Natural killer cell (primary cell): ENCODE data around the gene TOMM40. TPM values are rescaled to one million over a fixed set of nuclear protein-coding genes. Genes with fewer than 3 reads are reported as not detected.
"Not testable (repeated sequence)": the region's sequence is repeated elsewhere in the genome, so short reads cannot be mapped to it uniquely, and the experiment has no call there.

Experiments
- ATAC-seq, 3 donors: fragments of 150-1000 bp in 2 of 3; fragments of 200-7000 bp in 1 of 3; cut with Tn5 transposase; 1 replicate in 1 of 3; 2 replicates in 2 of 3; pipeline ENCODE4 v1.10.0; 2021; ENCODE audit warnings: mild to moderate bottlenecking in 2 of 3, moderate library complexity in 2 of 3
- DNase-seq, 2 donors: peaks; one replicate each; pipeline versions ENCODE4 v3.0.0 to v3.0.0-alpha.2; 2013 to 2021; ENCODE audit warnings: mixed read lengths in 1 of 2
- H3K27ac ChIP-seq: one replicate; pipeline ENCODE4 v1.5.1; 2013; ENCODE audit warnings: mild to moderate bottlenecking, low read length
- H3K27me3 ChIP-seq: one replicate; pipeline ENCODE4 v1.6.1; 2013; ENCODE audit warnings: low read length; ENCODE audit not compliant: control insufficient read depth, insufficient read depth
- H3K36me3 ChIP-seq: one replicate; pipeline ENCODE4 v1.6.1; 2013; ENCODE audit warnings: low read length; ENCODE audit not compliant: control insufficient read depth, insufficient read depth
- H3K4me1 ChIP-seq: one replicate; pipeline ENCODE4 v1.6.1; 2013; ENCODE audit warnings: low read length; ENCODE audit not compliant: control insufficient read depth, insufficient read depth
- H3K4me3 ChIP-seq: one replicate; pipeline ENCODE4 v1.5.1; 2013; ENCODE audit warnings: low read length
- H3K9me3 ChIP-seq: one replicate; pipeline ENCODE4 v1.6.1; 2013; ENCODE audit warnings: low read length; ENCODE audit not compliant: control insufficient read depth, insufficient read depth
- H3K27ac Mint-ChIP-seq, 2 donors: one replicate each; pipeline ENCODE4 v1.8.0; 2022; ENCODE audit warnings: mild to moderate bottlenecking in 2 of 2, mixed read lengths in 2 of 2, moderate library complexity in 1 of 2
- H3K27me3 Mint-ChIP-seq, 2 donors: one replicate each; pipeline ENCODE4 v1.8.0; 2022; ENCODE audit warnings: low read depth in 2 of 2, mixed read lengths in 2 of 2
- H3K36me3 Mint-ChIP-seq: one replicate; pipeline ENCODE4 v1.8.0; 2022; ENCODE audit warnings: mixed read lengths
- H3K4me1 Mint-ChIP-seq, 2 donors: one replicate each; pipeline ENCODE4 v1.8.0; 2022; ENCODE audit warnings: mixed read lengths in 2 of 2
- H3K4me3 Mint-ChIP-seq: one replicate; pipeline ENCODE4 v1.8.0; 2022; ENCODE audit warnings: mild to moderate bottlenecking, moderate library complexity, mixed read lengths
- H3K9me3 Mint-ChIP-seq, 2 donors: one replicate each; pipeline ENCODE4 v1.8.0; 2022; ENCODE audit warnings: mixed read lengths in 2 of 2
- WGBS: methylation state at CpG from one replicate; pipeline ENCODE4 v1.1.7; 2013; ENCODE audit warnings: missing lambda C conversion rate; ENCODE audit not compliant: insufficient coverage; 5-methylcytosine and 5-hydroxymethylcytosine counted together
- intact Hi-C: fragments of 100-400 bp; cut with micrococcal nuclease; formaldehyde crosslinking; loops from one replicate; pipeline ENCODE4 v1.14.2; 2022
- total RNA-seq, 4 donors: library from RNA; stranded (reverse); fragments of 120-200 nt in 1 of 4; gene quantifications; one replicate each; pipeline versions ENCODE4 v1.2.3 to v1.2.4, GENCODE V29; 2013 to 2022
- TF ChIP-seq, protein P1 (sequence below): fragments of 200-600 bp; IDR thresholded peaks from one replicate; pipeline ENCODE4 v1.8.0; 2022; ENCODE audit warnings: antibody characterized with exemption

The TOMM40 gene
- total RNA-seq, 3 donors from 2014 or later (not counting 1 experiment from before 2014, with no cell fraction given): 22.4 to 29.1 (median 23.5) TPM

DNA sequence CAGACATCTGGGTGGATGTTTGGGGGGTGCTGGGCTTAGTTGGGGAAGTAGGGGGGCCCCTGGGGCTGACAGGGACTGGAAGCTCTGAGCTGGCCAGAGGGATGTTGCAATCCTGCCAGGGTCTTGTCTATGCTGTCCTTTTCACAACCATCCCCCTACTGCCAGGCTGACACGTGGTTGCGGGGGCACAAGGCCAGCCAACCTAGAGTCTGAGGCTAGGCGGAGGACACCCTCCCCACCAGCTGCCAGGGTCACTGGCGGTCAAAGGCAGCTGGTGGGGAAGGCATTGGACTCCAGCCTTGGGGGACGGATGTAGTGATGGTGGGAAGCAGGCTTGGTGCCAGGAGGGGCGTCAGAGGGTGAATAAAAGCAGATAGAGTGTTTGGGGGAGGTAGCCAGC lies 21.8 kb downstream of the TOMM40 start:
- H3K36me3 Mint-ChIP-seq: no peaks in the 10 kb centered on the region
- peaks cover 5 to 11% of the 10 kb centered on the region in 2 donors for H3K4me1 Mint-ChIP-seq
- WGBS: 44% methylated on average over 4 of the region's 6 CpGs
- Histone ChIP-seq H3K27me3 (peaks cover 6% of the 10 kb centered on the region), H3K36me3 (no peaks in the 10 kb centered on the region), H3K27ac (no peak overlapping the region), H3K9me3 (no peaks in the 10 kb centered on the region), H3K4me1 (peaks cover 15% of the 10 kb centered on the region), H3K4me3 (no peak overlapping the region)
- intact Hi-C loops: no loop called here
- H3K9me3 Mint-ChIP-seq: no peaks in the 10 kb centered on the region
- peaks cover 30 to 38% of the 10 kb centered on the region in 2 donors for H3K27me3 Mint-ChIP-seq
- H3K4me3 Mint-ChIP-seq: no peak overlapping the region
- TF ChIP-seq, protein P1, sequence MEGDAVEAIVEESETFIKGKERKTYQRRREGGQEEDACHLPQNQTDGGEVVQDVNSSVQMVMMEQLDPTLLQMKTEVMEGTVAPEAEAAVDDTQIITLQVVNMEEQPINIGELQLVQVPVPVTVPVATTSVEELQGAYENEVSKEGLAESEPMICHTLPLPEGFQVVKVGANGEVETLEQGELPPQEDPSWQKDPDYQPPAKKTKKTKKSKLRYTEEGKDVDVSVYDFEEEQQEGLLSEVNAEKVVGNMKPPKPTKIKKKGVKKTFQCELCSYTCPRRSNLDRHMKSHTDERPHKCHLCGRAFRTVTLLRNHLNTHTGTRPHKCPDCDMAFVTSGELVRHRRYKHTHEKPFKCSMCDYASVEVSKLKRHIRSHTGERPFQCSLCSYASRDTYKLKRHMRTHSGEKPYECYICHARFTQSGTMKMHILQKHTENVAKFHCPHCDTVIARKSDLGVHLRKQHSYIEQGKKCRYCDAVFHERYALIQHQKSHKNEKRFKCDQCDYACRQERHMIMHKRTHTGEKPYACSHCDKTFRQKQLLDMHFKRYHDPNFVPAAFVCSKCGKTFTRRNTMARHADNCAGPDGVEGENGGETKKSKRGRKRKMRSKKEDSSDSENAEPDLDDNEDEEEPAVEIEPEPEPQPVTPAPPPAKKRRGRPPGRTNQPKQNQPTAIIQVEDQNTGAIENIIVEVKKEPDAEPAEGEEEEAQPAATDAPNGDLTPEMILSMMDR: no peak
- no peak for DNase-seq
- ATAC-seq: no peak
- H3K27ac Mint-ChIP-seq: no peak overlapping the region

DNA sequence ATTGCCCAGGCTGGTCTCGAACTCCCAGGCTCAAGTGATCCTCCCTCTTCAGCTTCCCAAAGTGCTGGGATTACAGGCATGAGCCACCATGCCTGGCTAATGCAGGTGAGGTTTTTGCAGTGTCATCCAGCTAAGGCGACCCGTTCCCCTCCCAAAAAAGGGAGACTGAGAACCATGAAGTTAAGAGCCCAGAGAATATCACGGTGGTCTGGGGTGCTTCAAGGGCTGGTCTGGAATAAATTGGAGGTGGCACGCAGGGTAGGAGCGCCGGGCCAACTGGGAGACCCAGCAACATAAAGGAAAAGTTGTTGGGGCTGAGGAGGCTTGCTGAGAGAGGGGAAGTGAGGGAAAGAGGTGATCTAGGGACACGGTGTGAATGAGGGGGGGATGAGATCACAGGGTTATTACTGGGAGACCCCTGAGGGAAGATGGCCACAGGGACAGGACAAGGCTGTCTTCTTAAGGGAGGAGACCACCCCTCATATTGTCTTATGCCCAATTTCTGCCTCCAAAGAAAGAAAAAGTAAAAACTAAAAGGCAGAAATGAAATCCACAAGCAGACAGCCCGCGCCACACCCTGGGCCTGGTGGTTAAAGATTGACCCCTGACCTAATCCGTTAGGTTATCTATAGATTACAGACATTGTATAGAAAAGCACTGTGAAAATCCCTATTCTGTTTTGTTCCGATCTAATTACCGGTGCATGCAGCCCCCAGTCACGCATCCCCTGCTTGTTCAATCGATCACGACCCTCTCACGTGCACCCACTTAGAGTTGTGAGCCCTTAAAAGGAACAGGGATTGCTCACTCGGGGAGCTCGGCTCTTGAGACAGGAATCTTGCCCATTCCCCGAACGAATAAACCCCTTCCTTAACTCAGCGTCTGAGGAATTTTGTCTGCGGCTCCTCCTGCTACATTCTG lies 22.7 kb downstream of the TOMM40 start:
- peaks cover 15% of the 10 kb centered on the region for H3K4me1 ChIP-seq
- H3K4me1 Mint-ChIP-seq: peaks cover 5 to 11% of the 10 kb centered on the region in 2 donors
- peak overlapping the region in 1 of 2 donors; percentile 70 for H3K27ac Mint-ChIP-seq
- H3K4me3 ChIP-seq, H3K36me3 Mint-ChIP-seq, ATAC-seq, H3K27ac ChIP-seq, DNase-seq, H3K36me3 ChIP-seq, H3K9me3 ChIP-seq, H3K27me3 ChIP-seq, H3K9me3 Mint-ChIP-seq, intact Hi-C loops: not testable (repeated sequence)
- peak overlapping the region; percentile 89 for H3K4me3 Mint-ChIP-seq
- H3K27me3 Mint-ChIP-seq: peaks cover 27 to 33% of the 10 kb centered on the region in 2 donors
- 62% methylated on average over 20 of the region's 23 CpGs for WGBS

GRCh38 chr19:44914433-44915206 lies 23.6 kb downstream of the TOMM40 start, which contains the start of gene APOC1:
APOC1 (plus strand) TSS chr19:44914608; CDS start chr19:44914892, 284 bp downstream.
- H3K27ac ChIP-seq, H3K27me3 ChIP-seq, H3K9me3 Mint-ChIP-seq, H3K36me3 ChIP-seq, intact Hi-C loops, H3K36me3 Mint-ChIP-seq, H3K9me3 ChIP-seq: not testable (repeated sequence)
- peak within 1 kb of the TSS; percentile 89 for H3K4me3 Mint-ChIP-seq
- H3K27me3 Mint-ChIP-seq: peaks cover 27 to 33% of the 10 kb centered on the region in 2 donors
- WGBS: 9% methylated on average over 26 of the region's 28 CpGs
- peak; percentile 89 to 96 (median 96) for ATAC-seq
- H3K27ac Mint-ChIP-seq: peak within 1 kb of the TSS in 1 of 2 donors; percentile 70
- H3K4me1 ChIP-seq: peaks cover 15% of the 10 kb centered on the region
- peak; percentile 68 to 88 for DNase-seq
- H3K4me1 Mint-ChIP-seq: peaks cover 5 to 11% of the 10 kb centered on the region in 2 donors
- H3K4me3 ChIP-seq: peak within 1 kb of the TSS; percentile 51

DNA sequence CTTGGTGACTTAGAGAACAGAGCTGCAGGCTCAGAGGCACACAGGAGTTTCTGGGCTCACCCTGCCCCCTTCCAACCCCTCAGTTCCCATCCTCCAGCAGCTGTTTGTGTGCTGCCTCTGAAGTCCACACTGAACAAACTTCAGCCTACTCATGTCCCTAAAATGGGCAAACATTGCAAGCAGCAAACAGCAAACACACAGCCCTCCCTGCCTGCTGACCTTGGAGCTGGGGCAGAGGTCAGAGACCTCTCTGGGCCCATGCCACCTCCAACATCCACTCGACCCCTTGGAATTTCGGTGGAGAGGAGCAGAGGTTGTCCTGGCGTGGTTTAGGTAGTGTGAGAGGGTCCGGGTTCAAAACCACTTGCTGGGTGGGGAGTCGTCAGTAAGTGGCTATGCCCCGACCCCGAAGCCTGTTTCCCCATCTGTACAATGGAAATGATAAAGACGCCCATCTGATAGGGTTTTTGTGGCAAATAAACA lies 33.2 kb downstream of the TOMM40 start:
- 81% methylated on average over 7 of the region's 8 CpGs for WGBS
- Mint-ChIP-seq H3K4me3 (no peak overlapping the region), H3K27ac (no peak overlapping the region), H3K27me3 (peaks cover 9 to 16% of the 10 kb centered on the region in 2 donors), H3K36me3 (no peaks in the 10 kb centered on the region), H3K4me1 (peaks cover 0 to 19% of the 10 kb centered on the region in 2 donors), H3K9me3 (no peaks in the 10 kb centered on the region)
- TF ChIP-seq, protein P1: no peak
- peaks cover 12% of the 10 kb centered on the region for H3K4me1 ChIP-seq
- DNase-seq: no peak
- H3K27ac ChIP-seq: no peak overlapping the region
- ATAC-seq: no peak
- no peaks in the 10 kb centered on the region for H3K27me3 ChIP-seq
- H3K36me3 ChIP-seq: no peaks in the 10 kb centered on the region
- H3K9me3 ChIP-seq: no peaks in the 10 kb centered on the region
- intact Hi-C loops: no loop called here
- H3K4me3 ChIP-seq: no peak overlapping the region
